ENCODE measurements around the gene RAD23A. TPM values are rescaled to one million over a fixed set of nuclear protein-coding genes. Genes with fewer than 3 reads are reported as not detected.

The RAD23A gene
- total and polyA plus RNA-seq, 9 of the 15 experiments (the other 6 are each of a cell fraction or from before 2014, with no cell fraction given), result 9.5 to 181 (median 101) TPM

- no peak for TF ChIP-seq DEAF1 (CRISPR knock-in tag; IDR thresholded peaks at IDR 0.05)
- TF ChIP-seq ZC3H4 (CRISPR knock-in tag; IDR thresholded peaks at IDR 0.05; ENCODE audit: borderline replicate concordance), result peak; percentile 63; the same call in 1 of the 2 replicates
- TF ChIP-seq RREB1 (CRISPR knock-in tag; IDR thresholded peaks at IDR 0.05), result no peak
- peak in 1 of 2 experiments; percentile 74; a peak in 1 of 4 replicates for TF ChIP-seq TEAD1 (CRISPR knock-in tag; IDR thresholded peaks at IDR 0.05)
- TF ChIP-seq, protein P1, sequence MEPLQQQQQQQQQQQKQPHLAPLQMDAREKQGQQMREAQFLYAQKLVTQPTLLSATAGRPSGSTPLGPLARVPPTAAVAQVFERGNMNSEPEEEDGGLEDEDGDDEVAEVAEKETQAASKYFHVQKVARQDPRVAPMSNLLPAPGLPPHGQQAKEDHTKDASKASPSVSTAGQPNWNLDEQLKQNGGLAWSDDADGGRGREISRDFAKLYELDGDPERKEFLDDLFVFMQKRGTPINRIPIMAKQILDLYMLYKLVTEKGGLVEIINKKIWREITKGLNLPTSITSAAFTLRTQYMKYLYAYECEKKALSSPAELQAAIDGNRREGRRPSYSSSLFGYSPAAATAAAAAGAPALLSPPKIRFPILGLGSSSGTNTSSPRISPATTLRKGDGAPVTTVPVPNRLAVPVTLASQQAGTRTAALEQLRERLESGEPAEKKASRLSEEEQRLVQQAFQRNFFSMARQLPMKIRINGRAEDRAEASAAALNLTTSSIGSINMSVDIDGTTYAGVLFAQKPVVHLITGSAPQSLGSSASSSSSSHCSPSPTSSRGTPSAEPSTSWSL (CRISPR knock-in tag; IDR thresholded peaks at IDR 0.05; ENCODE audit: borderline replicate concordance), result no peak
- TF ChIP-seq, protein P2, sequence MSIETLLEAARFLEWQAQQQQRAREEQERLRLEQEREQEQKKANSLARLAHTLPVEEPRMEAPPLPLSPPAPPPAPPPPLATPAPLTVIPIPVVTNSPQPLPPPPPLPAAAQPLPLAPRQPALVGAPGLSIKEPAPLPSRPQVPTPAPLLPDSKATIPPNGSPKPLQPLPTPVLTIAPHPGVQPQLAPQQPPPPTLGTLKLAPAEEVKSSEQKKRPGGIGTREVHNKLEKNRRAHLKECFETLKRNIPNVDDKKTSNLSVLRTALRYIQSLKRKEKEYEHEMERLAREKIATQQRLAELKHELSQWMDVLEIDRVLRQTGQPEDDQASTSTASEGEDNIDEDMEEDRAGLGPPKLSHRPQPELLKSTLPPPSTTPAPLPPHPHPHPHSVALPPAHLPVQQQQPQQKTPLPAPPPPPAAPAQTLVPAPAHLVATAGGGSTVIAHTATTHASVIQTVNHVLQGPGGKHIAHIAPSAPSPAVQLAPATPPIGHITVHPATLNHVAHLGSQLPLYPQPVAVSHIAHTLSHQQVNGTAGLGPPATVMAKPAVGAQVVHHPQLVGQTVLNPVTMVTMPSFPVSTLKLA (conservative IDR thresholded peaks at IDR 0.05), result peak in 1 of 2 experiments; percentile 84; a peak in 3 of 4 replicates
- TF ChIP-seq SRF (CRISPR knock-in tag; IDR thresholded peaks at IDR 0.05), result no peak
- TF ChIP-seq ZNF445 (CRISPR knock-in tag; IDR thresholded peaks at IDR 0.05; ENCODE audit: low read depth), result no peak
- TF ChIP-seq ATF7 (IDR thresholded peaks at IDR 0.05), result no peak
- no peak for TF ChIP-seq SMARCB1 (IDR thresholded peaks at IDR 0.05; ENCODE audit: insufficient read length, low read depth)
- TF ChIP-seq THRA (IDR thresholded peaks at IDR 0.05), result no peak
- TF ChIP-seq THRAP3 (IDR thresholded peaks at IDR 0.05; ENCODE audit: borderline replicate concordance), result no peak
- peak; percentile 71; the same call in 1 of the 2 replicates for TF ChIP-seq SMARCA5 (IDR thresholded peaks at IDR 0.05)
Measured at GRCh38 chr19:12994701-12995595, 49.3 kb downstream of the RAD23A start, which contains the start of gene NFIX (continued).

Measured in K562 (cell line).